Duodenal mucosa (tissue), 2 donors: Measurements from ENCODE around the gene LRRC36.

ENCODE experiments used
- H3K27ac ChIP-seq: one replicate; pipeline ENCODE4 v1.7.0; 2013; ENCODE audit warnings: low read depth, low read length
- H3K27me3 ChIP-seq, 2 donors: one replicate each; pipeline ENCODE4 v1.7.0; 2013; ENCODE audit warnings: low read length in 2 of 2, control low read depth in 1 of 2; ENCODE audit not compliant: insufficient read depth in 2 of 2, control insufficient read depth in 1 of 2
- H3K36me3 ChIP-seq, 2 donors: one replicate each; pipeline ENCODE4 v1.7.0; 2013; ENCODE audit warnings: low read length in 2 of 2, control low read depth in 1 of 2; ENCODE audit not compliant: insufficient read depth in 2 of 2, control insufficient read depth in 1 of 2
- H3K4me1 ChIP-seq, 2 donors: one replicate each; pipeline ENCODE4 v1.7.0; 2013; ENCODE audit warnings: low read length in 2 of 2, control low read depth in 1 of 2; ENCODE audit not compliant: insufficient read depth in 2 of 2, control insufficient read depth in 1 of 2
- H3K4me3 ChIP-seq, 2 donors: one replicate each; pipeline ENCODE4 v1.7.0; 2013; ENCODE audit warnings: low read length in 2 of 2, low read depth in 1 of 2
- H3K9ac ChIP-seq, 2 donors: one replicate each; pipeline ENCODE4 v1.7.0; 2013; ENCODE audit warnings: low read length in 2 of 2, low read depth in 1 of 2
- H3K9me3 ChIP-seq, 2 donors: one replicate each; pipeline ENCODE4 v1.7.0; 2013; ENCODE audit warnings: low read length in 2 of 2, control low read depth in 1 of 2; ENCODE audit not compliant: control insufficient read depth in 1 of 2

LRRC36 gene

GRCh38 chr16:67424261-67424615, 97.6 kb downstream of the LRRC36 start:
- Histone ChIP-seq H3K27me3 (peaks cover 8 to 14% of the 10 kb centered on the region in 2 donors), H3K36me3 (no peaks in the 10 kb centered on the region), H3K4me3 (no peak overlapping the region), H3K27ac (no peak overlapping the region), H3K9ac (no peak overlapping the region), H3K9me3 (no peaks in the 10 kb centered on the region), H3K4me1 (peaks cover 12 to 16% of the 10 kb centered on the region in 2 donors)

- H3K27ac ChIP-seq, result no peak overlapping the region
- no peak overlapping the region for H3K9ac ChIP-seq
- H3K27me3 ChIP-seq, result peaks cover 8 to 14% of the 10 kb centered on the region in 2 donors
- peaks cover 18 to 19% of the 10 kb centered on the region in 2 donors for H3K4me1 ChIP-seq
- no peak overlapping the region for H3K4me3 ChIP-seq
- no peaks in the 10 kb centered on the region for H3K36me3 ChIP-seq
- no peaks in the 10 kb centered on the region for H3K9me3 ChIP-seq
Observed at GRCh38 chr16:67425061-67425460, 98.4 kb downstream of the LRRC36 start.

- no peak overlapping the region for H3K4me3 ChIP-seq
- H3K9me3 ChIP-seq, result no peaks in the 10 kb centered on the region
- peaks cover 19 to 23% of the 10 kb centered on the region in 2 donors for H3K4me1 ChIP-seq
- no peaks in the 10 kb centered on the region for H3K36me3 ChIP-seq
- peaks cover 8 to 14% of the 10 kb centered on the region in 2 donors for H3K27me3 ChIP-seq
- no peak overlapping the region for H3K9ac ChIP-seq
- H3K27ac ChIP-seq, result no peak overlapping the region
Observed at GRCh38 chr16:67425580-67425979, 99.0 kb downstream of the LRRC36 start.

- peaks cover 19 to 23% of the 10 kb centered on the region in 2 donors for H3K4me1 ChIP-seq
- no peak overlapping the region for H3K27ac ChIP-seq
- H3K9ac ChIP-seq, result no peak overlapping the region
- no peaks in the 10 kb centered on the region for H3K9me3 ChIP-seq
- H3K36me3 ChIP-seq, result no peaks in the 10 kb centered on the region
- H3K4me3 ChIP-seq, result no peak overlapping the region
- H3K27me3 ChIP-seq, result peaks cover 8 to 14% of the 10 kb centered on the region in 2 donors
Observed at GRCh38 chr16:67426022-67426421, 99.4 kb downstream of the LRRC36 start.

GRCh38 chr16:67426950-67427349, 100.3 kb downstream of the LRRC36 start:
- Histone ChIP-seq H3K36me3 (no peaks in the 10 kb centered on the region), H3K4me3 (no peak overlapping the region), H3K9me3 (no peaks in the 10 kb centered on the region), H3K9ac (no peak overlapping the region), H3K27me3 (peaks cover 8 to 14% of the 10 kb centered on the region in 2 donors), H3K4me1 (peaks cover 19 to 27% of the 10 kb centered on the region in 2 donors), H3K27ac (no peak overlapping the region)

GRCh38 chr16:67428146-67428731, 101.6 kb downstream of the LRRC36 start:
- no peak overlapping the region for H3K4me3 ChIP-seq
- peak overlapping the region; percentile 97 for H3K27ac ChIP-seq
- no peaks in the 10 kb centered on the region for H3K9me3 ChIP-seq
- H3K36me3 ChIP-seq, result no peaks in the 10 kb centered on the region
- H3K27me3 ChIP-seq, result peaks cover 8 to 14% of the 10 kb centered on the region in 2 donors
- H3K4me1 ChIP-seq, result peaks cover 26 to 30% of the 10 kb centered on the region in 2 donors
- H3K9ac ChIP-seq, result peak overlapping the region; percentile 56 to 98

GRCh38 chr16:67429053-67429798, 102.6 kb downstream of the LRRC36 start:
- no peaks in the 10 kb centered on the region for H3K9me3 ChIP-seq
- H3K4me1 ChIP-seq, result peaks cover 30% of the 10 kb centered on the region in 2 donors
- peaks cover 7 to 14% of the 10 kb centered on the region in 2 donors for H3K27me3 ChIP-seq
- peak overlapping the region; percentile 97 for H3K27ac ChIP-seq
- no peaks in the 10 kb centered on the region for H3K36me3 ChIP-seq
- peak overlapping the region; percentile 75 for H3K4me3 ChIP-seq
- peak overlapping the region; percentile 94 to 98 for H3K9ac ChIP-seq

- Histone ChIP-seq H3K36me3 (no peaks in the 10 kb centered on the region), H3K4me1 (peaks cover 30% of the 10 kb centered on the region in 2 donors), H3K9me3 (no peaks in the 10 kb centered on the region), H3K27ac (peak overlapping the region; percentile 97), H3K4me3 (peak overlapping the region; percentile 75), H3K27me3 (peaks cover 0 to 9% of the 10 kb centered on the region in 2 donors), H3K9ac (peak overlapping the region; percentile 94 to 98)
Observed at GRCh38 chr16:67429799-67430503, 103.3 kb downstream of the LRRC36 start.

GRCh38 chr16:67430504-67430976, 103.9 kb downstream of the LRRC36 start:
- H3K4me1 ChIP-seq, result peaks cover 30 to 35% of the 10 kb centered on the region in 2 donors
- no peaks in the 10 kb centered on the region for H3K9me3 ChIP-seq
- peaks cover 0 to 4% of the 10 kb centered on the region in 2 donors for H3K36me3 ChIP-seq
- peak overlapping the region; percentile 94 to 98 for H3K9ac ChIP-seq
- peak overlapping the region; percentile 75 for H3K4me3 ChIP-seq
- peak overlapping the region; percentile 97 for H3K27ac ChIP-seq
- peaks cover 0 to 3% of the 10 kb centered on the region in 2 donors for H3K27me3 ChIP-seq
